HPDE6-E6E7 (cell line): ENCODE measurements around the gene FRMPD4.
A peak's percentile ranks its signal among the peaks of the same experiment; 100 is the strongest.

ENCODE experiments used
- DNase-seq: peaks from one replicate; pipeline ENCODE4 v3.0.0; 2011; ENCODE audit warnings: missing footprints; ENCODE audit errors: extremely low spot score

The FRMPD4 gene

GRCh38 chrX:12751887-12752286 lies 613.6 kb downstream of the FRMPD4 start:
- DNase-seq, result no peak

DNA sequence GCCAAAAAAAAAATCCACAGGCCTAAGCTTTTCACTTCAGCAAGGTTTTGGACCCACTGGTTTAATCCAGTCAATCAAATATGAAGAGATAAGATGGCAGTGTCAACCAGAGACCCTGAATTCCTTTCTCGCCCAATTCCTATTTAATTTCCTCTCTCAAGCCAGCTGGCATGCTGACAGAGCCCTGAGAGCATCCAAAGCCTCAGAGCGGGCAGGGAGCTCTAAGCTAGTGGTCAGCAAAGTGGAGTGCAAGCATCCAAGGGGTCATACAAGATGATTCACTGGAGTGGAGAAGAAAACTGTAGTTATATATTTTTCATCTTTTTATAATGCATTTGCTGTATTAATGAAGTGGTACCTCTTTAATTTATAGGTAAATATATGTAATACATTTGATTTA lies 615.1 kb downstream of the FRMPD4 start:
- DNase-seq, result no peak

DNA sequence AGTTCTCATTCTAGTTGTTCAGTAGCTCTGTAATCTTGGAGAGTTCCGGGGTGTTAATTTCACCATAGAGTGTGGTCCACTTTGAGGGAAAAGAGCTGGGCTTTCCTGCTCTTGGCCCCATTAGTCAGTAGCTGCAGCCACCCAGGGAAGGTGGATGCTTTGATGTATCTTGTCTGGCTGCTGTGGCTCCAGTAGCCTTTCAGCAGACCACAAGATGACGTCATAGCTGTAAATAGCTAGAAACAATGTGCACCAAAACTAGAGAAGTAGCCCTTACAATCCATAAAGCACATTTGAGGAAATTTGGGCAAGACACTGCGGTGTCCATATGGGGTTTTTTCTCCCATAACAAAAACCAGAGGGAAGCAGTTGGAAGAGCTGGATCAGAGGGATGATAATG lies 620.0 kb downstream of the FRMPD4 start:
- DNase-seq, result no peak

DNA sequence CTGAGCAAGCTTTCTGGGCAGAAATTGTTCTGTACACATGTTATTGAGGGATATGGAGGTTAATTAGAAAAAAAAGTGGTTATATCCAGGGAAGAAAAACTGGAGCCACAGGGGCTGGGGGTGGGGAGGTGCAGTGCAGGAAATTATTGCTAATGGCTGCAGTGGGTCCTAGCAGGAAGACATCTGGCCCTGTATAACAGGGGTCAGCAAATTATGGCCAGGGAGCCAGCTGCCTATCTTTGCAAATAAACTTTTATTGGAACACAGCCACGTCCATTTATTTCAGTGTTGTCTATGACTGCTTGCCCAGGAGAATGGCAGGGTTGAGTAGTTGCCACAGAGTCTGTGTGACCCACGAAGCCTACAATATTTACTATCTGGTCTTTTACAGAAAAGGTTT lies 629.6 kb downstream of the FRMPD4 start:
- DNase-seq, result no peak

DNA sequence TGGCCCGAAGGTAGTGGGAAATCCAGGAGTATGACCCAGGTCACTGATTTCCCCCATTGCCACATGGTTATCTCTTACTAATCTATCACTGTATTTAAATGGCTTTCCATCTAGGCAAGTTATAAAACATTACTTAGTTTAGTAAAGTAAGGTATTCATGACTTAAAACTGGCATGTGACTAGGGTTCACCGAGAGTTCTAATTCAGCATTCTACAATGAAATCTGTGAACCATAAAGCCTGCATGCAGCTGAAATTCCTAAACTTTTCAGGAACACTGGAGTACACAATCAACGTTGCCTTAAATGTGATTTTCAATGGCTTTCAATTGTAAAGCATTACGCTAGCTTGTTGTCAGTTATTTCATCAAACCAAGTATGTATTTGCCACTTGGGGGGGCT lies 630.2 kb downstream of the FRMPD4 start:
- DNase-seq, result no peak

- DNase-seq, result peak; percentile 9
Observed at GRCh38 chrX:12770440-12770839, 632.2 kb downstream of the FRMPD4 start.

GRCh38 chrX:12771445-12772069 lies 633.3 kb downstream of the FRMPD4 start:
- DNase-seq, result peak; percentile 29
